Uterus (tissue), 4 donors: ENCODE measurements around the gene CFAP53. TPM values are rescaled to one million over a fixed set of nuclear protein-coding genes. Genes with fewer than 3 reads are reported as not detected.

Experiments
- DNase-seq, 2 donors: peaks; one replicate each; pipeline ENCODE4 v3.0.0-alpha.2; 2019 to 2020
- H3K27ac ChIP-seq, 2 donors: fragments of 200-600 bp; sonication (generic); 1 replicate in 1 of 2; 2 replicates in 1 of 2; pipeline ENCODE4 v1.5.1; 2016 to 2018
- H3K27me3 ChIP-seq, 2 donors: fragments of 200-600 bp; sonication (generic); one replicate each; pipeline ENCODE4 v1.5.1; 2018 to 2019; ENCODE audit warnings: control low read depth in 1 of 2
- H3K36me3 ChIP-seq, 2 donors: fragments of 200-600 bp; sonication (generic); one replicate each; pipeline ENCODE4 v1.5.1; 2019; ENCODE audit warnings: control low read depth in 1 of 2
- H3K4me1 ChIP-seq, 2 donors: fragments of 200-600 bp; sonication (generic); one replicate each; pipeline ENCODE4 v1.5.1; 2018 to 2019; ENCODE audit warnings: control low read depth in 1 of 2
- H3K4me3 ChIP-seq, 2 donors: fragments of 200-600 bp; sonication (generic); 1 replicate in 1 of 2; 2 replicates in 1 of 2; pipeline ENCODE4 v1.5.1; 2018 to 2019; ENCODE audit warnings: mild to moderate bottlenecking in 1 of 2
- H3K9me3 ChIP-seq, 2 donors: fragments of 200-600 bp; sonication (generic); one replicate each; pipeline ENCODE4 v1.5.1; 2019; ENCODE audit warnings: control low read depth in 1 of 2
- POLR2A ChIP-seq, 2 donors: fragments of 450-650 bp; IDR thresholded peaks; one replicate each; pipeline ENCODE4 v1.6.1; 2016; ENCODE audit warnings: antibody characterized with exemption in 2 of 2, mild to moderate bottlenecking in 1 of 2, moderate library complexity in 1 of 2
- intact Hi-C: fragments of 100-400 bp; cut with DNase I; formaldehyde crosslinking; loops from one replicate; pipeline ENCODE4 v1.15.1; 2023; ENCODE audit warnings: low total_unique reads
- total RNA-seq, 4 donors: library from RNA; depleted of rRNA in 3 of 4; stranded (reverse); fragments of >200 nt in 3 of 4; gene quantifications; one replicate each; pipeline versions ENCODE4 v1.1.0 to v1.2.4, GENCODE V29; 2014 to 2023
- TF ChIP-seq, protein P1 (sequence below), 4 experiments: fragments of 200-600 bp in 2 of 4; fragments of 450-650 bp in 2 of 4; sonication (generic) in 2 of 4; IDR thresholded peaks; one replicate each; pipeline ENCODE4 v1.5.1; 2016 to 2019; ENCODE audit warnings: antibody characterized with exemption in 4 of 4, mild to moderate bottlenecking in 2 of 4, moderate library complexity in 1 of 4
- donor health status: DM: yes; HTN: yes; CAD: no.

CFAP53 gene, protein sequence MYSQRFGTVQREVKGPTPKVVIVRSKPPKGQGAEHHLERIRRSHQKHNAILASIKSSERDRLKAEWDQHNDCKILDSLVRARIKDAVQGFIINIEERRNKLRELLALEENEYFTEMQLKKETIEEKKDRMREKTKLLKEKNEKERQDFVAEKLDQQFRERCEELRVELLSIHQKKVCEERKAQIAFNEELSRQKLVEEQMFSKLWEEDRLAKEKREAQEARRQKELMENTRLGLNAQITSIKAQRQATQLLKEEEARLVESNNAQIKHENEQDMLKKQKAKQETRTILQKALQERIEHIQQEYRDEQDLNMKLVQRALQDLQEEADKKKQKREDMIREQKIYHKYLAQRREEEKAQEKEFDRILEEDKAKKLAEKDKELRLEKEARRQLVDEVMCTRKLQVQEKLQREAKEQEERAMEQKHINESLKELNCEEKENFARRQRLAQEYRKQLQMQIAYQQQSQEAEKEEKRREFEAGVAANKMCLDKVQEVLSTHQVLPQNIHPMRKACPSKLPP
- 1 to 10 TPM in 1 of 4 donors, under 1 TPM in 1, not detected in 2; 0.95 to 1.1 TPM for total RNA-seq

DNA sequence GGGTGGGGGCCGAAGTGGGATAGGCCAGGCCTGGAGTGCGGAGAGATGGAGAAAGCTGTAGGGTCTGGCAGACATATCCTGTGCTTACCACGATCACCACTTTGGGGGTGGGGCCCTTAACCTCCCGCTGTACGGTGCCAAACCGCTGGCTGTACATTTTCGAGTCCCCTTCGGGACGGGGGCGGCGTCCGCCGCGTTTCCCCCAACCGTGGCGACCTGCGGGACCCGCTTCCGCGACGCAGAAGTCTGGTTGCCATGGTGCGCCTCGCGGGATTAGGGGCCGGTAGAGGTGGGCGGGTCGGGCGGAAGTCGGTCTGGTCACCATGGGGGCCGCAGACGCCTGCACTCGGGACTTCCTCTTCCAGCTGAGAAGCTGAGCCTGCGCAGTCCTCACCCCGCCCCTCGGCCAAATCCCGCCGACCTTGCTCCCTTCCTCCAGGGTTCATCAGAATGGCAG is at the start of gene CFAP53:
Gene CFAP53 (minus strand): TSS at position 248 of the 457 bp plus-strand sequence. CDS start 91 bp downstream, at position 157.
- H3K4me3 ChIP-seq = peak within 1 kb of the TSS; percentile 63 to 68
- peaks cover 0 to 4% of the 10 kb centered on the region in 2 donors for H3K4me1 ChIP-seq
- TF ChIP-seq, protein P1, sequence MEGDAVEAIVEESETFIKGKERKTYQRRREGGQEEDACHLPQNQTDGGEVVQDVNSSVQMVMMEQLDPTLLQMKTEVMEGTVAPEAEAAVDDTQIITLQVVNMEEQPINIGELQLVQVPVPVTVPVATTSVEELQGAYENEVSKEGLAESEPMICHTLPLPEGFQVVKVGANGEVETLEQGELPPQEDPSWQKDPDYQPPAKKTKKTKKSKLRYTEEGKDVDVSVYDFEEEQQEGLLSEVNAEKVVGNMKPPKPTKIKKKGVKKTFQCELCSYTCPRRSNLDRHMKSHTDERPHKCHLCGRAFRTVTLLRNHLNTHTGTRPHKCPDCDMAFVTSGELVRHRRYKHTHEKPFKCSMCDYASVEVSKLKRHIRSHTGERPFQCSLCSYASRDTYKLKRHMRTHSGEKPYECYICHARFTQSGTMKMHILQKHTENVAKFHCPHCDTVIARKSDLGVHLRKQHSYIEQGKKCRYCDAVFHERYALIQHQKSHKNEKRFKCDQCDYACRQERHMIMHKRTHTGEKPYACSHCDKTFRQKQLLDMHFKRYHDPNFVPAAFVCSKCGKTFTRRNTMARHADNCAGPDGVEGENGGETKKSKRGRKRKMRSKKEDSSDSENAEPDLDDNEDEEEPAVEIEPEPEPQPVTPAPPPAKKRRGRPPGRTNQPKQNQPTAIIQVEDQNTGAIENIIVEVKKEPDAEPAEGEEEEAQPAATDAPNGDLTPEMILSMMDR (IDR thresholded peaks at IDR 0.05) = no peak
- TF ChIP-seq POLR2A (IDR thresholded peaks at IDR 0.05) = no peak
- no peaks in the 10 kb centered on the region for H3K9me3 ChIP-seq
- H3K27ac ChIP-seq = peak within 1 kb of the TSS in 1 of 2 donors; percentile 14
- no peaks in the 10 kb centered on the region for H3K27me3 ChIP-seq
- H3K36me3 ChIP-seq = no peaks in the 10 kb centered on the region
- peak; percentile 86 to 88 for DNase-seq
- intact Hi-C loops = no loop called here

DNA sequence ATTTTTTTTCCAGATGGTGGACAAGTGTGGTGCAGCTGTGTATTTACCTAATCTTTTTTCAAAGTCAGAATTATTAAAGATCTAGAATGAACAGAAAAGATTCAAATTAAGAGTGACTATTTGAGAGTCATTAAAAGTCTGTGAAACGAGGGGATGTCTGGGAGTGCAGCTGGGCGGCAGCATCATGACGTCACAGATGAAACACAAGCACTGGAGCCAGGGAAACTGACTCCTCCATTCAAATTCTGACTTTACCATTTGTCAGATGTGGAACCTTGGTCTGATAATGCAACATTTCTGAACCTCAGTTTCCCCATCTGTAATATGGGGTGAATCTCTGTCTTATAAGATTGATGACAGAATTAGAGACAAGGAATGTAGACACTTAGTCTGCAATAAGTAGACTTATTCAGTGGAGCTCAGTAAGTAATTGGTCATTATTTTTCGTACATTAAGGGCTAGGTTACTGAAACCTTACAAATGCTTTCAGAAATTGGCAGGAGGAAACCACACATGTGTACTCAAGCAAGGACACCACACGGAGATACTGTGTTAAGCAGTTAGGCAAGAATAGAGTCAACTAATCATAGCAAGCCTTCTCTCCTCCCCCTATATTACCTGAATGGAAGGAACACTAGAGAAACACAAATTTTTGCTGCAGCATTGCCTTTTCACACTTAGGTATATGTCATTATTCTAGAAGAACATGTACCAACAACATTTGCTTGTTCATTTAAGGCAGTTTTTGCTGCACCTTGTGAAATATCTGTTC is 49.0 kb upstream of the CFAP53 start:
- Histone ChIP-seq H3K4me1 (no peaks in the 10 kb centered on the region), H3K9me3 (no peaks in the 10 kb centered on the region), H3K4me3 (no peak overlapping the region), H3K27ac (no peak overlapping the region), H3K36me3 (no peaks in the 10 kb centered on the region), H3K27me3 (no peaks in the 10 kb centered on the region)
- DNase-seq = no peak
- TF ChIP-seq, protein P1 (IDR thresholded peaks at IDR 0.05) = no peak
- TF ChIP-seq POLR2A (IDR thresholded peaks at IDR 0.05) = no peak
- intact Hi-C loops = no loop called here

DNA sequence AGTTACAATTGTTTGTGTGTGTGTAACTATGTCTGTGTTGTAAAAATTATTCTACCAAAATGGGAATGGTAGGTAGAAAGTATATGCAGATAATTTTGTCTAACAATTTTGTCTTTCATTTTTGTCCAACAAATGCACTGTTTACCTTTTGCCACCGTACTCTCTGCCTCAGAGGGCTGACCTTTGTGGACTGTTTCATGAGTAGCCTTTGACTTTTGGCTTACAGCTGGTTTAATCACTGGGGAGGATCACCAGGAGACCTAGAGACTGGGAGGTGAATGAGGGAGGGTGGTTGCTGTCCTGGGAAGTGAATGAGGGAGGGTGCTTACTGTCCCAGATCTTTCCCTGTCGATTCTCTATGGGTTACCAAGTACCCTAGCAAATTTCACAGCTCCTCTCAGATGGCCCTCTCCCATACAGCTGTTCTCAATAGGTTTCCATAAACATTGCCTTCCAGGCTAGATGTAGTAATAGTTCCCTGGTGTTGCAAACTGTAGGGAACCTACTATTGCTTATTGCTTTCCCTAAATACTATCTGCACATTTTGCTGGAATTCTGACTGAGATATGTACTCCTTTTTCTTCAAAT is 47.7 kb upstream of the CFAP53 start:
- Histone ChIP-seq H3K4me1 (no peaks in the 10 kb centered on the region), H3K36me3 (no peaks in the 10 kb centered on the region), H3K4me3 (no peak overlapping the region), H3K27ac (no peak overlapping the region), H3K9me3 (no peaks in the 10 kb centered on the region), H3K27me3 (no peaks in the 10 kb centered on the region)
- DNase-seq = no peak
- TF ChIP-seq, protein P1 (IDR thresholded peaks at IDR 0.05) = no peak
- no peak for TF ChIP-seq POLR2A (IDR thresholded peaks at IDR 0.05)
- intact Hi-C loops = no loop called here

DNA sequence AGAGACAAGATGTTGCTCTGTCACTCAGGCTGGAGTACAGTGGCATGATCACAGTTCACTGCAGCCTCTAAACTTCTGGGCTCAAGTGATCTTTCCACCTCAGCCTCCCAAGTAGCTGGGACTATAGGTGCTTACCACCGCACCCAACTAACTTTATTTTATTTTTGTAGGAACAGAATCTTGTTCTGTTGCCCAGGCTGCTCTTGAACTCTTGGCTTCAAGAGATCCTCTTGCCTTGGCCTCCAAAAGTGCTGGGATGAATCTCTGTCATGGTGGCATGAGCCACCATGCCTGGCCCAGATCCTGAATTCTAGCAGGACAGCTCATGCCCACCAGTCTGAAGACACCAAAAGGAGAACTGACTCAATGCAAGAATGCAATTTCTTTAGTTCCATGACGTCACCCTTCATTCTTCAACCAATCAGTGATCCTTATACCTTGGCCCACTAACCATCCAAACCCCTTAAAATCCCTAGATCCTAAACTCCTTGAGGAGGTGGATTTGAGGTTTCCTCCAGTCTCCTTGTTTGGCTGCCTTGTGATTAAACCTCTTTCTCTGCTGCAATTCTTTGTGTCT is 46.8 kb upstream of the CFAP53 start:
- no peak for DNase-seq
- no peak overlapping the region for H3K27ac ChIP-seq
- no peaks in the 10 kb centered on the region for H3K4me1 ChIP-seq
- H3K9me3 ChIP-seq = no peaks in the 10 kb centered on the region
- H3K27me3 ChIP-seq = no peaks in the 10 kb centered on the region
- no peaks in the 10 kb centered on the region for H3K36me3 ChIP-seq
- H3K4me3 ChIP-seq = no peak overlapping the region
- TF ChIP-seq, protein P1 (IDR thresholded peaks at IDR 0.05) = no peak
- no peak for TF ChIP-seq POLR2A (IDR thresholded peaks at IDR 0.05)
- intact Hi-C loops = no loop called here
